ENCODE data around the gene ADAD1.

The ADAD1 gene

DNA sequence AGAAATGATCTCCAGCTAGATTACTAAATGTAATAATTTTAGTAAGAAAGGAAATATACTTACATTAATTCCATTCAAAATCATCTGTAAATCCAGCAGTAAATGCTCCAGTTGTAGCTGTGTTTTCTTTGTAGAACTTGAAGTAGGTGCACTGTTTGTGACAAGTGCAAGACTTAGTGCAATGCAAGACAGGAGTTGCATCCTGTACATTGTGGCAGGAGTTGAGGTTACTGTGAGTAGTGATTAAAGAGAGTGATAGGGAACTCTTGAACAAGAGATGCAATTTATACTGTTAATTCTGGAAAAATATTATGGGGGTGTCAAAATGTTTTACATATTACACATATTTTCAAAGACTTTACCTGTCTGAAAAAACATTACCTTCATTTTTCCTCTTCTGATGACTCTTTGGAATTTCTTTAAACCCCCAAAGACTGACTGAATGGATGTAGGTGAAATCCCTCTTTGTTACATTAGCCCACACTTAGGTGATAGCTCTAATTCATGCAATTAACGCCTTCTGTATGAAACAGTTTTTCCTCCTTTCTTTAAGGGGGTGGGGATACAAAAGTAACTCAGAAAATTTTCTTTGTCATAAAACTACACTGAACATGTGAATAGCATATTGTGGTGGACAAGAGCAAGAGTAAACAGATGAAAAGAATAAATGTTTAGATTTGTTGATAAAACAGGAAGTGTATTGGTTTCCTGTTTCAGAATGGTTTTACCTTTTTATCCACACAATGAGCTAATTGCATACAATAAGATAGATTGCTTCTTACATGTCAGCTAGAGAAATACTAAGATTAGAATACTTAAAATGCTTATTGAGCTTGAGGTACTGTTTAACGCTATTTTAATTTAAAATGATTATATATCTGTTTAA, 77.7 kb downstream of the ADAD1 start, which contains the start of gene IL2:
Gene IL2 (minus strand): TSS at position 495 of the 886 bp plus-strand sequence. CDS start 285 bp downstream, at position 210.
- DNase-seq = peak; percentile 44

DNA sequence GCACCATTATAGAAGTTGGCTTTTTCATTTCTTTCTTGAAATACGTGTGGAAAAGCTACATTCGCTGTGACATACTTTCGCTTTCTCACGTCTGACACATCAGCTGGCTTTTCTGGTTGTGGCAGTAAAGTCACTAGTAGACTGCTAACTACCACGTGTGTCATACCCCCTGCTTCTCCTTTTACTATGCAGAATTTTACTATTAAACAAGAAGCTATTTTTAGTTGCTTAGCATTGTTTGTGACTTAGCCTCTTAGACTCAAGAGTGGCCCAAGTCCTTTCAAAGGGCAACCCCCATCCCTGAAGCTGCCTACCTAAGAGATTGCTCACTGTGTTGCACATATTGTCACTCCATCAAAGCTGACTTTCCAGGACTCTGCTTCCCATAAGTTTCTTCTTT, 79.8 kb downstream of the ADAD1 start:
- peak; percentile 77 for DNase-seq

DNA sequence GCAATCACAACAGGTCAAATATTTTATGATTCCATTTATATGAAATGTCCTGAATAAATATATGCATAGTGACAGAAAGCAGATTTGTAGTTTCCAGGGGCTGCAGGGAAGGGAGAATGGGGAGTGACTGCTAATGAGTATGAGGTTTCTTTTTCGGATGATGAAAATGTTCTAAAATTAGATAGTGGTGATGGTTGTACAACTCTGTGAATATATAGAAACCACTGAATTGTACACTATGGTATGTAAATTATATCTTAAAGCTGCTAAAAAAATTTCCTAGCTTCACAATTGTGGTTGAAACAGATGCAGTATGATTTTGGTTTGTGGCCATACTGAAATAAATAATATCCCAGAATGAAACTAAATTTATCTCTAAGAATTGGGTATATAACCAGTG, 90.6 kb downstream of the ADAD1 start:
- DNase-seq = no peak

DNA sequence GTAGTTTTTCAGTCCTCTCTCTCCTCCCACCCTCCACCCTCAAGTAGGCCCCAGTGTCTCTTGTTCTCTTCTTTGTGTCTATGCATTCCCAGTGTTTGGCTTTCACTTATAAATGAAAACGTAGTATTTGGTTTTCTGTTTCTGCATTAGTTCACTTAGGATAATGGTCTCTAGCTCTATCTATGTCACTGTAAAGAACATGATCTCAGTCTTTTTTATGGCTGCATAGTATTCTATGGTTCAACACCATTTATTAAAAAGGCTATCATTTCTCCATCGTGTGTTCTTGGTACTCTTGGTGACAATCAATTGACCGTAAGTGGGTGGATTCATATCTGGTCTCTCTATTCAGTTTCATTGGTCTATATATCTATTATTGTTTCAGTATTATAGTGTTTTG, 96.4 kb downstream of the ADAD1 start:
- no peak for DNase-seq

DNA sequence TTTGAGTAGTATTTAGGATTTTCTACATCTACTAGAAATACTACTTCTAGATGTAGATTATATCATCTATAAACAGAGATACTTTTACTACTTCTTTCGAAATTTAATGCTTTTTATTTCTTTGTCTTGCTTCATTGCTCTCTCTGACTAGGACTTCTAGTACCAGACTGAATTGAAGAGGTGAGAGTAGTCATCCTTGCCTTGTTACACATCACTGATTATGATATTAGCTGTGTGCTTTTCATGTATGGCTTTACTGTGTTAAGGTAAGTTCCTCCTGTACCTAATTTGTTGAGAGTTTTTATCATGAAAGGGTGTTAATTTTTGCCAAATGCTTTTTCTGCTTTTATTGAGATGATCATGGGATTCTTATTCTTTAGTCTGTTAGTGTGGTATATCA, 97.3 kb downstream of the ADAD1 start:
- no peak for DNase-seq

DNA sequence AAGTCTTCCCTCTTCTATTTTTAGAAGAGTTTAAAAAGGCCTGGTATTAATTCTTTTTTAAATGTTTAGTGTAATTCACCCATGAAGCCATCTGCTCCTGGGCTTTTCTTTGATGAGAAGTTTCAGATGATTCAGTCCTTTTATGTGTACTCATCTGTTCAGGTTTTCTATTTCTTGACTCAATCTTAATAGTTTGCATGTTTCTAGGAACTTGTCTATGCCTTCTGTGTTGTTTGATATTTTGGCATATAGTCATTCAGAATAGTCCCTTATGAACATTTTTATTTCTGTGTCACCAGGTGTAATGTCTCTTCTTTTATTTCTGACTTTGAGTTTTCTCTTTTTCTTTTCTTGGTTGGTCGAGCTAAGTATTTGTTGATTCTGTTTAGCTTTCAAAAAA, 97.9 kb downstream of the ADAD1 start:
- DNase-seq = no peak

All from activated CD4-positive, alpha-beta T cell treated with anti-CD3 and anti-CD28 coated beads, Interleukin-10, Interleukin-2, amounts not matched to agents 100 ng/mL and 50 ng/mL, durations not matched to agents 16 hours and 8 hours (primary cell).